NCI-H2196 treated with DMSO at 0.1 percent for 48 hours (cell line): Measurements from ENCODE around the gene ID3.
"Not testable (repeated sequence)": the region's sequence is repeated elsewhere in the genome, so short reads cannot be mapped to it uniquely, and the experiment has no call there.

ENCODE experiments used
- DNase-seq: peaks from one replicate; lab custom pipeline; 2025; ENCODE audit not compliant: unreplicated experiment; lab: John Stamatoyannopoulos, UW

The ID3 gene

GRCh38 chr1:23553231-23554126 is 5.8 kb downstream of the ID3 start:
- no peak for DNase-seq

GRCh38 chr1:23551849-23552248 is 7.5 kb downstream of the ID3 start:
- DNase-seq: no peak

- DNase-seq: no peak
Measured at GRCh38 chr1:23548704-23549143, 10.6 kb downstream of the ID3 start.

GRCh38 chr1:23546897-23547584 is 12.3 kb downstream of the ID3 start:
- no peak for DNase-seq

- DNase-seq: no peak
Measured at GRCh38 chr1:23545851-23546250, 13.4 kb downstream of the ID3 start.

- peak; percentile 73 for DNase-seq
Measured at GRCh38 chr1:23544444-23545389, 14.6 kb downstream of the ID3 start.

- no peak for DNase-seq
Measured at GRCh38 chr1:23543707-23544443, 15.4 kb downstream of the ID3 start.

- DNase-seq: not testable (repeated sequence)
Measured at GRCh38 chr1:23542940-23543339, 16.4 kb downstream of the ID3 start.

- DNase-seq: peak; percentile 91
Measured at GRCh38 chr1:23539698-23540266, 19.5 kb downstream of the ID3 start.

GRCh38 chr1:23537296-23537973 is 21.9 kb downstream of the ID3 start:
- no peak for DNase-seq

- no peak for DNase-seq
Measured at GRCh38 chr1:23533246-23534023, 25.9 kb downstream of the ID3 start.

- DNase-seq: no peak
Measured at GRCh38 chr1:23531562-23532094, 27.7 kb downstream of the ID3 start.

- peak; percentile 90 for DNase-seq
Measured at GRCh38 chr1:23530747-23531561, 28.3 kb downstream of the ID3 start, which contains the start of gene E2F2. Gene E2F2, minus strand, starts transcription at chr1:23531233. Its CDS starts 440 bp downstream, at chr1:23530793.

GRCh38 chr1:23530087-23530746 is 29.1 kb downstream of the ID3 start:
- DNase-seq: no peak

GRCh38 chr1:23529146-23530086 is 29.9 kb downstream of the ID3 start:
- peak; percentile 17 for DNase-seq
